ENCODE results near the gene ARHGEF18. TPM values are rescaled to one million over a fixed set of nuclear protein-coding genes. Genes with fewer than 3 reads are reported as not detected.

ARHGEF18 gene
- total and polyA plus RNA-seq, 5 donors = 7.6 to 13.3 (median 11.5) TPM

GRCh38 chr19:7386308-7386707 is 37.6 kb downstream of the ARHGEF18 start:
- H3K4me1 ChIP-seq (ENCODE audit: control insufficient read depth, insufficient read depth, low read length) = no peaks in the 10 kb centered on the region
- ATAC-seq = no peak
- no peak overlapping the region for H3K4me3 ChIP-seq (ENCODE audit: low read length)
- no peaks in the 10 kb centered on the region for H3K27me3 ChIP-seq (ENCODE audit: control insufficient read depth, insufficient read depth)
- no peak overlapping the region for H3K27ac ChIP-seq (ENCODE audit: low read length)
- intact Hi-C loops (cut with DNase I) = no loop called here
- no peaks in the 10 kb centered on the region for H3K9me3 ChIP-seq (ENCODE audit: control insufficient read depth, low read length)
- WGBS = 59% methylated on average over 9 of the region's 9 CpGs
- DNase-seq = no peak

DNA sequence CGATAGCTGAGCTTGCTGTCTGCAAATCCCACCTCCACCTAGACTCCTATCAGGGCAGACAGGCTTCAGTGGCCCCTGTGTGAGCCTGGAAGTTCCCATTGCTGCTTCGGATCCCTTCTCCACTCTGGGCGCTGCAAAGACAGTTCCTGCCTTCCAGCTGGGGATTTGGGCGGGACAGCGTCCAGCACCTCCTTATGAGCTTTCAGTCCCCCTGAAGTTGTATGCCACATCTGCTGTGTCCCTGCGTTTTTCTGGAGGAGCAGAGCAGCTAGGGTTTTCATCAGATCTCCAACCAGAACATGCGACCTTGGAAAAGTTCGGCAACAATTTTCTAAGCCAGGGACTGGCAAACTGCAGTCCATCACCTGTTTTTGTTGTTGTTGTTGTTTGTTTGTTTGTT is 38.0 kb downstream of the ARHGEF18 start:
- no peak for DNase-seq
- WGBS = 80% methylated on average over 8 of the region's 8 CpGs
- intact Hi-C loops (cut with DNase I) = no loop called here
- H3K4me1 ChIP-seq (ENCODE audit: control insufficient read depth, insufficient read depth, low read length) = no peaks in the 10 kb centered on the region
- no peaks in the 10 kb centered on the region for H3K9me3 ChIP-seq (ENCODE audit: control insufficient read depth, low read length)
- no peak overlapping the region for H3K4me3 ChIP-seq (ENCODE audit: low read length)
- no peak overlapping the region for H3K27ac ChIP-seq (ENCODE audit: low read length)
- H3K27me3 ChIP-seq (ENCODE audit: control insufficient read depth, insufficient read depth) = no peaks in the 10 kb centered on the region
- ATAC-seq = no peak

DNA sequence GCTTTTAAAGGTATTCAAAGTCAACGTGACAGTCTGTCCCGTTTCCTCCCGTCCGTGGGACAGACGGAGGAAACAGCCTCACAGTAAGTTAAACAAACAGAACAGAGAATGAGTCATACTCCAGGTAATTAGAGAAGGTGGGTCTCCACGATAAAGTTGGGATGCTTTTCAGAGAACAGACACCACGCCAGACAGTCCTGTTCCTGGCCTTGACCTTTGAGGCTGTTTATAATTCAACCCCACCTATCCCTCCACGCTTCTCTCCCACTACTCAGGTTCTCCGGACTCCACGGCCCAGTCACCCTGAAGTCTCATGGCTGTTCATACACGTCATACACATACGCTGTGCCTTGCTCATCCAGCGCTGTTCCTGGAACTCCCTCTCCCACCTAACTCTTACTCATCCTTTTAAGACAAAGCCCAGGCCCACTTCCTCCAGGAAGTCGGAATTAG is 42.5 kb downstream of the ARHGEF18 start:
- no peak for ATAC-seq
- DNase-seq = no peak
- intact Hi-C loops (cut with DNase I) = loop anchor here in 1 of 4 donors (10.0 kb wide), 1 partner anchor 134 kb away; the partner anchor contains the start of gene MCOLN1
- no peak overlapping the region for H3K4me3 ChIP-seq (ENCODE audit: low read length)
- H3K27ac ChIP-seq (ENCODE audit: low read length) = no peak overlapping the region
- peaks cover 5% of the 10 kb centered on the region for H3K4me1 ChIP-seq (ENCODE audit: control insufficient read depth, insufficient read depth, low read length)
- no peaks in the 10 kb centered on the region for H3K9me3 ChIP-seq (ENCODE audit: control insufficient read depth, low read length)
- WGBS = 77% methylated on average over 14 of the region's 14 CpGs
- no peaks in the 10 kb centered on the region for H3K27me3 ChIP-seq (ENCODE audit: control insufficient read depth, insufficient read depth)

DNA sequence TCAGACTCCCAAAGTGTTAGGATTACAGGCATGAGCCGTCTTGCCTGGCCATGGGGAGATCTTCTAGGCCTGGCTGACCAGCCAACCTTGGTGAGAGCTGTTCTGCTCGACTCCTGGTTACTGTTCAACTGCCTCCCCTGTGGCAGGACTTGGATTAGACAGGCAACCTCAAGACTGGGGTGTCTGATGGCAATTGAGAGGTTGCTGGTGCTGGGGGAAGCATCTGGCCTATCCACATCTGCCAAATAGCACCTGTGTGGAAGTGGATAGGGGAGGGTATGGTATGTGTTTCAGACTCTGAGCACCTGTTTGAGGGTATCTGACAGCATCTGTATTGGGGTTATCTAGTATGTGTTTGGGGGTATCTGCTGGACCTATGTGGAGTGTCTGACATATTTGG is 44.7 kb downstream of the ARHGEF18 start:
- intact Hi-C loops (cut with DNase I) = loop anchor here in 1 of 4 donors (10.0 kb wide), 1 partner anchor 131 kb away; the partner anchor contains the start of gene MCOLN1
- DNase-seq (no peak), ATAC-seq (no peak)
- 48% methylated on average over 2 of the region's 2 CpGs for WGBS
- Histone ChIP-seq H3K9me3 (ENCODE audit: control insufficient read depth, low read length) (no peaks in the 10 kb centered on the region), H3K27ac (ENCODE audit: low read length) (no peak overlapping the region), H3K4me1 (ENCODE audit: control insufficient read depth, insufficient read depth, low read length) (peaks cover 5% of the 10 kb centered on the region), H3K27me3 (ENCODE audit: control insufficient read depth, insufficient read depth) (no peaks in the 10 kb centered on the region), H3K4me3 (ENCODE audit: low read length) (no peak overlapping the region)

GRCh38 chr19:7393939-7394730 is 45.4 kb downstream of the ARHGEF18 start:
- intact Hi-C loops (cut with DNase I) = loop anchor here in 1 of 4 donors (10.0 kb wide), 1 partner anchor 131 kb away; the partner anchor contains the start of gene MCOLN1
- 12% methylated on average over 13 of the region's 13 CpGs for WGBS
- H3K27ac ChIP-seq (ENCODE audit: low read length) = no peak overlapping the region
- DNase-seq (no peak), ATAC-seq (no peak)
- peaks cover 5% of the 10 kb centered on the region for H3K4me1 ChIP-seq (ENCODE audit: control insufficient read depth, insufficient read depth, low read length)
- no peaks in the 10 kb centered on the region for H3K9me3 ChIP-seq (ENCODE audit: control insufficient read depth, low read length)
- no peaks in the 10 kb centered on the region for H3K27me3 ChIP-seq (ENCODE audit: control insufficient read depth, insufficient read depth)
- peak overlapping the region; percentile 84 for H3K4me3 ChIP-seq (ENCODE audit: low read length)

DNA sequence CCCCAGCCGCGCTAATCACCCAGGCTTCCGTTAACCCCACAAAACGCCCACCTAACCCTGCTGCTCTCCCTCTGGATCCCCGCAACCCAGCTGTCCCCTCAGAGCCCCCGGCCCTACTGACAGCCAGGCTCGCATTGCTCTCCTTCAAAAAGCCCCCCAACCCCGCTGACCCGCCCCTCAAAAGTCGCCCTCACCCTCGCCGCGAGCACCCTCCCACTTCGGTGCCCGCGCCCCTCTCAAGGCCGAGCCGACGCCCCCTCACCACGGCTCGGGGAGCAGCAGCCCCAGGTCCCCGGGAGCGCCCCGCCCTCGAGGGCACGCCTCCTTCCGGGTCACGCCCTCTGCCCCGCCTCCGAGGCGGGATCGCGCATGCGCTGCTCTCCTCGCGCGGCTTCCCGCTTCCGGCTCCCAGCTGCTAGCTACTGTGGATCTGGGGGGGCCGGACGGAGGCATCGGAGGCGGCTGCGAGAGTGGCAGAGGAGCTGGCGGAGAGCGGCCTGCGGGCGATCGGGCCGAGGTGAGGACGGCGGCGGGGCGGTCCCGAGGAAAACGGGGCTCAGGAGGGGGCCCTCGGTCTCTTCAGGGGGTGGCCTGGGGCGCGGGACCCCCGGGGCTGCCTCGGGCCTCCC is 46.1 kb downstream of the ARHGEF18 start:
- under 1% methylated on average over 61 of the region's 61 CpGs for WGBS
- peak; percentile 88 to 96 (median 95) for DNase-seq
- Histone ChIP-seq H3K9me3 (ENCODE audit: control insufficient read depth, low read length) (no peaks in the 10 kb centered on the region), H3K4me1 (ENCODE audit: control insufficient read depth, insufficient read depth, low read length) (peaks cover 5% of the 10 kb centered on the region), H3K27me3 (ENCODE audit: control insufficient read depth, insufficient read depth) (no peaks in the 10 kb centered on the region), H3K4me3 (ENCODE audit: low read length) (peak overlapping the region; percentile 84), H3K27ac (ENCODE audit: low read length) (no peak overlapping the region)
- ATAC-seq = peak; percentile 98 to 99
- intact Hi-C loops (cut with DNase I) = loop anchor here in 1 of 4 donors (10.0 kb wide), 1 partner anchor 130 kb away; the partner anchor contains the start of gene MCOLN1

DNA sequence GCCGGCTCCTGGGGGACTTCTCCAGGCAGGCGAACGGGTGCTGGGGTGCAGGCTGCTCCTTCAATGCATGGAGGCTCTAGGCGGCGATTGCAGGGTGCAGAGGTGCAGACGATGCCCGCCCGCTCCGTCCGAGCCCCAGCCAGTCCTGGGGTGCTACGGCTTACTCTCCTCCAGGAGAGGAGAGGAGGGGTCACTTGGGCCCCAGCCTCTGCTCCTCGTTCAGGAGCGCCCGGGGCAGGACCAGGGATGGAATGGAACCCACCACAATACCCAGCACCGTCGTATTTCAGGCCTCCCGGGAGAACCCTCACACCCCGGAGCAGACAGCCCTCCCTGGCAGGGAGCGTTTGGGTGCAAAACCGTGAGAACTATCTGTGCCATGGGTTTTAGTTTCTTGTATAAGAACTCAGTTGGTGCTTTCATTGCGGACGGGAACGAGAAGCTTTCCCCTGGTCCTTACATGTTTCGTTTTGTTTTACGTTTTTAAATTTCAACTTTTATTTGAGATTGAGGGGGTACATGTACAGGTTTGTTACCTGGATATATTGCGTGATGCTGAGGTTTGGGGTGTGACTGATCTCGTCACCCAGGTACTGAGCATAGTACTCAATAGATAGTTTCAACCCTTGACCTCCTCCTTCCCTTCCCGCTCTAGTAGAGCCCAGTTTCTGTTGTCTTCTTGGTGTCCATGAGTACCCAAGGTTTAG is 46.8 kb downstream of the ARHGEF18 start:
- ATAC-seq = peak; percentile 39 to 47

DNA sequence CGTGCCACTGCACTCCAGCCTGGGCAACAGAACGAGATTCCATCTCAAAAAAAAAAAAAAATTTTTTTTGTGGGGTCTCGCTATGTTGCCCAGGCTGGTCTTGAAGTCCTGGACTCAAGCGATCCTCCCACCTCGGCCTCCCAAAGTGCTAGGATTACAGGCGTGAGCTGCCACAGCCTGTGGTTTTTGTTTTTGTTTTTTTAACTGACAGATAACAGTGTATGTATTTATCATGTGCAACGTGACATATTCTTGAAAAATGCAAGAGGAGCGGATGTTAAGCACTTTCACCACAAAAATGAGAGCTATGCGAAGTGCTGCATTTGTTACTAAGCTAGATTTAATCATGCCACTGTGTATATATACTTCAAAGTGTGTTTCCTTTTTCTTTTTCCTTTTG is 49.0 kb downstream of the ARHGEF18 start:
- H3K9me3 ChIP-seq (ENCODE audit: control insufficient read depth, low read length) = no peaks in the 10 kb centered on the region
- H3K27me3 ChIP-seq (ENCODE audit: control insufficient read depth, insufficient read depth) = no peaks in the 10 kb centered on the region
- peaks cover 5% of the 10 kb centered on the region for H3K4me1 ChIP-seq (ENCODE audit: control insufficient read depth, insufficient read depth, low read length)
- no peak overlapping the region for H3K4me3 ChIP-seq (ENCODE audit: low read length)
- DNase-seq = no peak
- H3K27ac ChIP-seq (ENCODE audit: low read length) = no peak overlapping the region
- intact Hi-C loops (cut with DNase I) = loop anchor here in 1 of 4 donors (10.0 kb wide), 1 partner anchor 127 kb away; the partner anchor contains the start of gene MCOLN1
- WGBS = 93% methylated on average over 9 of the region's 9 CpGs
- ATAC-seq = no peak

More for the DNA sequence above, 46.8 kb downstream of the ARHGEF18 start:
- intact Hi-C loops (cut with DNase I) = loop anchor here in 1 of 4 donors (10.0 kb wide), 1 partner anchor 129 kb away; the partner anchor contains the start of gene MCOLN1
- WGBS = 2% methylated on average over 28 of the region's 28 CpGs
- peak overlapping the region; percentile 84 for H3K4me3 ChIP-seq (ENCODE audit: low read length)
- no peak for DNase-seq
- no peak overlapping the region for H3K27ac ChIP-seq (ENCODE audit: low read length)
- peaks cover 5% of the 10 kb centered on the region for H3K4me1 ChIP-seq (ENCODE audit: control insufficient read depth, insufficient read depth, low read length)
- no peaks in the 10 kb centered on the region for H3K27me3 ChIP-seq (ENCODE audit: control insufficient read depth, insufficient read depth)
- H3K9me3 ChIP-seq (ENCODE audit: control insufficient read depth, low read length) = no peaks in the 10 kb centered on the region
